Loucy (cell line): ENCODE measurements around the gene ANKRD34A.
"Not testable (repeated sequence)": the region's sequence is repeated elsewhere in the genome, so short reads cannot be mapped to it uniquely, and the experiment has no call there.

Source experiments
- CTCF ChIP-seq: fragments of 200-600 bp; sonication (generic); conservative IDR thresholded peaks from 2 replicates; pipeline ENCODE4 v1.5.1; 2014; ENCODE audit warnings: mild to moderate bottlenecking, antibody characterized with exemption, low read length
- EZH2phosphoT487 ChIP-seq: fragments of 200-600 bp; IDR thresholded peaks from 2 replicates; pipeline ENCODE4 v1.6.1; 2018; ENCODE audit warnings: antibody characterized with exemption, mild to moderate bottlenecking, moderate library complexity, borderline replicate concordance

DNA sequence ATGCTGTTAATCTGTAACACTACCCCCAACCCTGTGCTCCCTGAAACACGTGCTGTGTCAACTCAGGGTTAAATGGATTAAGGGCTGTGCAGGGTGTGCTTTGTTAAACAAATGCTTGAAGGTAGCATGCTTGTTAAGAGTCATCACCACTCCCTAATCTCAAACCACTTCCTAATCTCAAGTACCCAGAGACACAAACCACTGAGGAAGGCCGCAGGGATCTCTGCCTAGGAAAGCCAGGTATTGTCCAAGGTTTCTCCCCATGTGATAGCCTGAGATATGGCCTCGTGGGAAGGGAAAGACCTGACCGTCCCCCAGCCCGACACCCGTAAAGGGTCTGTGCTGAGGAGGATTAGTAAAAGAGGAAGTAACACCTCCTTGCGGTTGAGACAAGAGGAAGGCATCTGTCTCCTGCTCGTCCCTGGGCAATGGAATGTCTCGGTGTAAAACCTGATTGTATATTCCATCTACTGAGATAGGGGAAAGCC, 31.8 kb downstream of the ANKRD34A start:
- TF ChIP-seq CTCF, EZH2phosphoT487: not testable (repeated sequence)
